WERI-Rb-1 (cell line): ENCODE measurements around the gene NUDCD3.

ENCODE experiments used
- DNase-seq: peaks from one replicate; pipeline ENCODE4 v3.0.0-alpha.2; 2020
- H3K27ac ChIP-seq: fragments of 250-450 bp; sonication (Bioruptor Pico); 2 replicates; pipeline ENCODE4 v1.5.1; 2020; ENCODE audit warnings: mild to moderate bottlenecking, moderate library complexity
- H3K27me3 ChIP-seq: fragments of 250-450 bp; sonication (Bioruptor Pico); 2 replicates; pipeline ENCODE4 v1.5.1; 2021; ENCODE audit warnings: mild to moderate bottlenecking, low read depth, moderate library complexity; ENCODE audit not compliant: insufficient read depth, severe bottlenecking
- H3K36me3 ChIP-seq: fragments of 250-450 bp; sonication (Bioruptor Pico); 2 replicates; pipeline ENCODE4 v1.5.1; 2020; ENCODE audit warnings: mild to moderate bottlenecking, moderate library complexity
- H3K4me3 ChIP-seq: 2 replicates; pipeline ENCODE4 v1.5.1; 2011; ENCODE audit warnings: low read depth, mild to moderate bottlenecking, control low read depth, low read length
- H3K9me3 ChIP-seq: fragments of 250-450 bp; sonication (Bioruptor Pico); 2 replicates; pipeline ENCODE4 v1.5.1; 2021; ENCODE audit warnings: mild to moderate bottlenecking, moderate library complexity; ENCODE audit not compliant: severe bottlenecking
- CTCF ChIP-seq: IDR thresholded peaks from 2 replicates; pipeline ENCODE4 v1.5.1; 2011; ENCODE audit warnings: low read depth, mild to moderate bottlenecking, control low read depth, inconsistent platforms, low read length

The NUDCD3 gene

GRCh38 chr7:44448922-44449583 lies 41.4 kb downstream of the NUDCD3 start:
- TF ChIP-seq CTCF = no peak
- no peaks in the 10 kb centered on the region for H3K9me3 ChIP-seq
- no peak for DNase-seq
- no peak overlapping the region for H3K4me3 ChIP-seq
- no peak overlapping the region for H3K27ac ChIP-seq
- no peaks in the 10 kb centered on the region for H3K27me3 ChIP-seq
- H3K36me3 ChIP-seq = peaks cover 37% of the 10 kb centered on the region

GRCh38 chr7:44447874-44448425 lies 42.5 kb downstream of the NUDCD3 start:
- no peak for DNase-seq
- TF ChIP-seq CTCF = no peak
- Histone ChIP-seq H3K27ac (no peak overlapping the region), H3K9me3 (no peaks in the 10 kb centered on the region), H3K36me3 (peaks cover 37% of the 10 kb centered on the region), H3K27me3 (no peaks in the 10 kb centered on the region), H3K4me3 (no peak overlapping the region)

GRCh38 chr7:44445986-44446671 lies 44.3 kb downstream of the NUDCD3 start:
- DNase-seq = no peak
- no peak overlapping the region for H3K27ac ChIP-seq
- peaks cover 32% of the 10 kb centered on the region for H3K36me3 ChIP-seq
- H3K27me3 ChIP-seq = no peaks in the 10 kb centered on the region
- no peaks in the 10 kb centered on the region for H3K9me3 ChIP-seq
- TF ChIP-seq CTCF = no peak
- H3K4me3 ChIP-seq = no peak overlapping the region

GRCh38 chr7:44441079-44441478 lies 49.4 kb downstream of the NUDCD3 start:
- Histone ChIP-seq H3K4me3 (no peak overlapping the region), H3K36me3 (peaks cover 14% of the 10 kb centered on the region), H3K9me3 (no peaks in the 10 kb centered on the region), H3K27me3 (no peaks in the 10 kb centered on the region), H3K27ac (no peak overlapping the region)
- no peak for DNase-seq
- no peak for TF ChIP-seq CTCF

- peaks cover 9% of the 10 kb centered on the region for H3K36me3 ChIP-seq
- TF ChIP-seq CTCF = no peak
- H3K27ac ChIP-seq = no peak overlapping the region
- no peaks in the 10 kb centered on the region for H3K27me3 ChIP-seq
- H3K4me3 ChIP-seq = no peak overlapping the region
- H3K9me3 ChIP-seq = no peaks in the 10 kb centered on the region
- no peak for DNase-seq
Observed at GRCh38 chr7:44440577-44441078, 49.8 kb downstream of the NUDCD3 start.
